SU-DHL-6 (cell line): ENCODE measurements around the gene PRKCE.

Experiments used
- EZH2phosphoT487 ChIP-seq: fragments of 200-600 bp; sonication (generic), shearing (Covaris generic); conservative IDR thresholded peaks from 2 replicates; pipeline ENCODE4 v1.6.1; 2018; ENCODE audit warnings: mild to moderate bottlenecking, antibody characterized with exemption, low read length, moderate library complexity, mixed read lengths
- TF ChIP-seq, protein P1 (sequence below): fragments of 200-600 bp; sonication (generic); IDR thresholded peaks from one replicate; pipeline ENCODE4 v1.5.1; 2017; ENCODE audit warnings: antibody characterized with exemption, mild to moderate bottlenecking, low read length, moderate library complexity; ENCODE audit not compliant: insufficient read depth, poor library complexity, severe bottlenecking

DNA sequence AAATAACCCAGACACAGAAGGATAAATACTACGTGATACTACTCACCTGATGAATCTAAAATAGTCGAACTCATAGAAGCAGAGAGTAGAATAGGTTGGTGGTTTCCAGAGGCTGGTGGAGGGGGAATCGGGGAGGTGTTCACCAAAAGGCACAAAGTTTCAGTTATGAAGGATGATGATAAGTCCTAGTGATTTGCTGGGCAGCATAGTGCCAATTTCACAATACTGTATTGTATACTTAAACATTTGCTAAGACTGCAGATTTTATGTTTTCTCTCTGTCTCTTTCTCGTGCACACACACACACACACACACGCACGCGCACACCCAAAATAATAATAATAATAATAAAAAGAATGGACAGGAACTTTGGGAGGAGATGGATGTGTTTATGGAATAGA lies 425.4 kb downstream of the PRKCE start:
- TF ChIP-seq, protein P1, sequence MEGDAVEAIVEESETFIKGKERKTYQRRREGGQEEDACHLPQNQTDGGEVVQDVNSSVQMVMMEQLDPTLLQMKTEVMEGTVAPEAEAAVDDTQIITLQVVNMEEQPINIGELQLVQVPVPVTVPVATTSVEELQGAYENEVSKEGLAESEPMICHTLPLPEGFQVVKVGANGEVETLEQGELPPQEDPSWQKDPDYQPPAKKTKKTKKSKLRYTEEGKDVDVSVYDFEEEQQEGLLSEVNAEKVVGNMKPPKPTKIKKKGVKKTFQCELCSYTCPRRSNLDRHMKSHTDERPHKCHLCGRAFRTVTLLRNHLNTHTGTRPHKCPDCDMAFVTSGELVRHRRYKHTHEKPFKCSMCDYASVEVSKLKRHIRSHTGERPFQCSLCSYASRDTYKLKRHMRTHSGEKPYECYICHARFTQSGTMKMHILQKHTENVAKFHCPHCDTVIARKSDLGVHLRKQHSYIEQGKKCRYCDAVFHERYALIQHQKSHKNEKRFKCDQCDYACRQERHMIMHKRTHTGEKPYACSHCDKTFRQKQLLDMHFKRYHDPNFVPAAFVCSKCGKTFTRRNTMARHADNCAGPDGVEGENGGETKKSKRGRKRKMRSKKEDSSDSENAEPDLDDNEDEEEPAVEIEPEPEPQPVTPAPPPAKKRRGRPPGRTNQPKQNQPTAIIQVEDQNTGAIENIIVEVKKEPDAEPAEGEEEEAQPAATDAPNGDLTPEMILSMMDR: no peak
- TF ChIP-seq EZH2phosphoT487: no peak
